Subcutaneous adipose tissue (tissue), 4 donors: Measurements from ENCODE around the gene STAMBP. TPM values are rescaled to one million over a fixed set of nuclear protein-coding genes. Genes with fewer than 3 reads are reported as not detected.

Experiments
- total RNA-seq, 4 donors: library from RNA; depleted of rRNA; stranded (reverse); fragments of >200 nt; gene quantifications; one replicate each; pipeline ENCODE4 v1.1.0, GENCODE V29; 2016
- TF ChIP-seq, protein P1 (sequence below): fragments of 450-650 bp; IDR thresholded peaks from one replicate; pipeline ENCODE4 v1.5.1; 2016; ENCODE audit warnings: low read depth, mild to moderate bottlenecking, control low read depth, antibody characterized with exemption, moderate library complexity

Gene STAMBP
- total RNA-seq, 4 donors from 2014 or later = 26.2 to 36.2 (median 32.3) TPM

DNA sequence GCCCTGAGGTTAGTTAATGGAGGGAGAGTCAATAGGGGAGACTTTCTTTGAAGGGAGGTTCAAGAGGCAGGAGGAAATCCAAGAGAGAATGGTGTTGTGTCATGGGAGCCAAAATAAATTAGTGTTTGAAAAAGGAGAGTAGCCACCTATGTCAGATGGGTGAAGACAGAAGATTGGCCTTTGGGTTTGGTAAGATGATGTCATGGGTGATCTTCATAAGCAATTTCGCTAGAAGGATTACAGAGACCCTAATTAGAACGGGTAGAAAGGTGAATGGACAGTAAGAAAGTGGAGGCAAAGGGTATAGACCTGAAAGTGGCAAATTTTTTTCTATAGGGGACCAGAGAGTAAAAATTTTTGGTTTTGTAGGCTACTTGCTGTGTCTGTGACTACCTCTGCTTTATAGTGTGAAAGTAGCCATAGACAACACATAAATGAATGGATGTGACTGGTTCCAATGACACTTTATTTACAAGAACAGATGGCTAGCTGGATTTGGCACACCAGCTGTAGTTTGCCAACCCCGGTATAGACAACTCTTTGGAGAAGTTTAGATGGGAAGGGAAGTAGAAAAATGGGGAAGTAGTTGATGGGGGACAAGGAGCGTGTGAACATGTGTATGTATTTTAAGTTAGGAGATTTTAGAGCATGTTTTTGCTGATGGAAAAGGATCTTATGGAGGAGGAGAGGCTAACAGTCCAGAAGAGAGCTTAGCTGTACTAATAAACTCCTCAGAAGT, 9.3 kb downstream of the STAMBP start:
- TF ChIP-seq, protein P1, sequence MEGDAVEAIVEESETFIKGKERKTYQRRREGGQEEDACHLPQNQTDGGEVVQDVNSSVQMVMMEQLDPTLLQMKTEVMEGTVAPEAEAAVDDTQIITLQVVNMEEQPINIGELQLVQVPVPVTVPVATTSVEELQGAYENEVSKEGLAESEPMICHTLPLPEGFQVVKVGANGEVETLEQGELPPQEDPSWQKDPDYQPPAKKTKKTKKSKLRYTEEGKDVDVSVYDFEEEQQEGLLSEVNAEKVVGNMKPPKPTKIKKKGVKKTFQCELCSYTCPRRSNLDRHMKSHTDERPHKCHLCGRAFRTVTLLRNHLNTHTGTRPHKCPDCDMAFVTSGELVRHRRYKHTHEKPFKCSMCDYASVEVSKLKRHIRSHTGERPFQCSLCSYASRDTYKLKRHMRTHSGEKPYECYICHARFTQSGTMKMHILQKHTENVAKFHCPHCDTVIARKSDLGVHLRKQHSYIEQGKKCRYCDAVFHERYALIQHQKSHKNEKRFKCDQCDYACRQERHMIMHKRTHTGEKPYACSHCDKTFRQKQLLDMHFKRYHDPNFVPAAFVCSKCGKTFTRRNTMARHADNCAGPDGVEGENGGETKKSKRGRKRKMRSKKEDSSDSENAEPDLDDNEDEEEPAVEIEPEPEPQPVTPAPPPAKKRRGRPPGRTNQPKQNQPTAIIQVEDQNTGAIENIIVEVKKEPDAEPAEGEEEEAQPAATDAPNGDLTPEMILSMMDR = no peak

DNA sequence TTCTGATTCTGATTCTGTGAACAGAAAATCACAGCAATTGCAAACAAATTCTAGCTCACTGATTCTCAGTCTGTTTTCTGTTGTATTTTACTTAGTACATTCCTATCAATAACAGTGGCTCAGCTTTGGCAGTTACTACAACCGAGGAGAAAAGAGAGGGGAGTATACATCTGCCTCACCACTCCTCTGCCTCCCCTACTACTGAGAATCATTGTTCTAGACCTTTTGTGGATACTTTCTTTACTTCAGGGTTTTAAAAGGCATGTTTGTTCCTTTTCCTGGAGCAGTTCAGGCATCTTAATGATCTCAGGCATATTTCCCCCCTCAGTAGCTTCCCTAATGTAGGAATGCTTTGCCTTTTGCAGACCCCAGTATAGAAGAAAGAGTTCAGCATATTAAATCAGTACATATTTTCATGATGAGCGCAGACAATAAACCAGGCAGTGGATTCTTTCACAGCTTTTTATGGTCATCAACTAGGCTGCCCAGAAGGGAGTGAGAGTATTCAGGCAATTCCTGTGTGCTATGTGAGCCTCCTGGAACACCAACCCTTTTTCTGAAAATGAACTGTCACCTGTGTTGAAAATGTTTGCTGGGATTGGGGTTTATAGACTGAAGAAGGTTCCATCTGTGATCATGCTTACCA, 10.3 kb downstream of the STAMBP start:
- TF ChIP-seq, protein P1 = no peak

DNA sequence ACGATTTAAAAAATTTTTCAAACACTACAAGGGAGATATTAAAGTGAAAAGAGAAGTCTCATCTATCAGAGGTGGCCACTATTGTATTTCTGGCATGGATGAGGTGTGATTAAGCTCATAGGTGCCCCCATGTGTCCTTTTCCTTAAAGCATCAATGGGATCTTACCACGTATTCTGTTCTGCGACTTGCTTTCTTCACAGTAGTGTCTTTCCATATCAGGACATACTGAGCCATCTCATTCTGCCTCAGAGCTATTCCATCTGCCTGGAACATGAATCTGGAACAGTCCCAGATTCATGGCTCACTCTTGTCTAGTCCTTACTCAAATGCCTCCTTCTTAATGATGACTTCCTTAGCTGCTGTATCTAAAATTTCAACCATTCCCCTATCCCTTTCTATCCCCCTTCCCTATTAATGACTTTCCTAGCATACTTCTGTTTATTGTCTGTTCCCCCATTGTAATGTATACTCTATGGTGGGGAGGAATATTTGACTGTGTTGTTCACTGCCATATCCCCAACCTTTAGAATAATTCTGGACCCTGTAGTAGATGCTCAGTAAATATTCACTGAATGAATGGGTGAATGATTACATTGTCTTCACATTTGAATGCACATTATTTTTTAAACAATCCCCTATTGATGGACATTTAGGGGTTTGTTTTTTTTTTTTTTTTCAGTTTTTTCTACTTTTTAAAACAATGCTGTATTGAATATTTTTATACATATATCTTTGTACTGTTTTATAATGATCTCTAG, 11.1 kb downstream of the STAMBP start:
- TF ChIP-seq, protein P1 = no peak

DNA sequence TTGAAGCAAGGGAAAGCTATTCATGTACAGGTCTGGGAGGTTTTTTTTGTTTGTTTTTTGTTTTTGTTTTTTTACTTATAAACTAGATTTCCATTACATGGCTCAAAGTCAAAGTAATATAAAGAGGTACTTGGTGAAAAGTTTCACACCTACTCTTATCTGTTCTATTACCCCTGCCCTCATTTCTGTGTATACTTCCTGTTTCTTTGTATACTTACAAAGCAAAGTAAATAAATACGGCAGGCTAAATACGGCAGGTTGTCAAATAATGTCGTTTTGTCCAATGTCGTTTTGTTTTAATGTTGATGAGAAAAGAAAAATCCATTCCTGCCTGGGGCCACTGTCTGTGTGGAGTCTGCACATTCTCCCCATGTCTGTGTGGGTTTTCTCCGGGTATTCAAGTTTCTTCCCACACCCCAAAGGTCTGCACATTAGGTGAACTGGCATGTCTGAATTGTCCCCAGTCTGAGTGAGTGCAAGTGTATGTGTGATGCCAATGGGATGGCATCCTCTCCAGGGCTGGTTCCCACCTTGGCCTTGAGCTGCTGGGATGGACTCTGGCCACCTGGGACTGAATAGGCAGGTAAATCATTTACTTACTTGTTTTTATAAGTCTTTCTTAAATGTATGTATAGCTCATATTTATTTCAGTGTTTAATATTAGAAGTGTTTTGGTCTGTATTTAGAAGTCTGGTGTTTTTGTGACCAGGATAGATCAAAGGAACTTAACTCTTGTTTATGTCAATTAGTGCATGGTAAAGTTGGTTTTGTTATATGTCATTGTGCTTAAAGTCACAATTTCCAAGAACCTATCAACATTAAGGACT, 13.4 kb downstream of the STAMBP start:
- TF ChIP-seq, protein P1 = no peak

DNA sequence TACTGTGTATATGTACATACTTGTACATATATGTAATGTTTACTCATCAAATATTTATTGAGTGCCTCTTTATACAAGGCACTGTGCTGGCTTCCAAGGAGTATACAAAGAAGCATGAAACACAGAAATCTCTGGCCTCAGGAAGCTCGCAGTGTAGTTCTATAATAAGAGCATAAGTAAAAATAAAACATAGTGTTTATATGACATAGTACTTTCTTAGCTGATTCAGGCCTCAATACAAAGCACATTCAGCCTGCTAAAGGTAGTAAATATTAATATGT, 13.9 kb downstream of the STAMBP start:
- TF ChIP-seq, protein P1 = no peak

DNA sequence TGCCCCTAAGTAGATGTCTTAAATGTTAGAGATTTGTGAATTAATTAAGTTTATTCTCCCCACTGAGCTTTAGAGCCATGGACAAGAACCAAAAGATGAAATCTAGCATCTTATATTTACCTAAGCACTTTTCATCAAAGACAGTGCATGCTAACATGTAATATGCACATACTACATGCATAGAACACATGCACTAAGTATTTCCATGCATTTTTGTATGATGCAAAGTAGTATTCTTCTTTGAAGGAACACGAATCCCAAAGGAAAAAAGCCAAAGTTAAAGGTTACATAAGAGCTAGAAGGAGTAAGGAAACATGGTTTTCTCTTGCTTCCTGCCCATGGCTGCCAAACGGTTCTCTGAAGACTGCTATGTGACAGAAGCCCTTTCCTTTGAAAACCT, 15.3 kb downstream of the STAMBP start:
- TF ChIP-seq, protein P1 = no peak
